ENCODE results near the gene ZCCHC7. TPM values are rescaled to one million over a fixed set of nuclear protein-coding genes. Genes with fewer than 3 reads are reported as not detected.

ZCCHC7 gene
- total and polyA plus RNA-seq, 2 of the 8 experiments (the other 6 are each of a cell fraction or from before 2014, with no cell fraction given): 12.2 to 27.5 TPM

GRCh38 chr9:37128051-37128450, 7.7 kb downstream of the ZCCHC7 start:
- no peak overlapping the region for H4K91ac ChIP-seq (replicated peaks; ENCODE audit: insufficient read length, low read length)
- no peak overlapping the region for H3K14ac ChIP-seq (ENCODE audit: insufficient read length)
- H3K4me3 ChIP-seq (ENCODE audit: extremely low read depth in 1 of 4, insufficient read depth in 2 of 4, low read depth in 3 of 4, low read length in 4 of 4): no peak overlapping the region
- H3K9me3 ChIP-seq (ENCODE audit: insufficient read depth in 2 of 2, low read depth in 1 of 2, low read length in 1 of 2): no peaks in the 10 kb centered on the region
- H3K9ac ChIP-seq (replicated peaks in 1 of 4; ENCODE audit: extremely low read depth in 1 of 4, low read depth in 3 of 4, low read length in 3 of 4): no peak overlapping the region
- peaks cover 9% of the 10 kb centered on the region; the same call in 1 of the 2 replicates for H3K79me1 ChIP-seq (ENCODE audit: low read depth, low read length)
- FAIRE-seq (no peak), DNase-seq (ENCODE audit: low read depth in 1 of 2, low spot score in 2 of 2) (no peak)
- no peak overlapping the region for H2BK20ac ChIP-seq (ENCODE audit: low read length)
- no peaks in the 10 kb centered on the region for H3K4me1 ChIP-seq (replicated peaks in 1 of 4; ENCODE audit: control insufficient read depth in 3 of 4, insufficient read depth in 4 of 4, low read length in 3 of 4)
- TF ChIP-seq TAF1 (IDR thresholded peaks at IDR 0.05; ENCODE audit: low read depth, low read length) (no peak), NRF1 (IDR thresholded peaks at IDR 0.05; ENCODE audit: low read depth, low read length) (no peak), POLR2AphosphoS5 (IDR thresholded peaks at IDR 0.05; ENCODE audit: low read depth, low read length) (no peak), RAD21 (IDR thresholded peaks at IDR 0.05 in 1 of 2, conservative IDR thresholded peaks at IDR 0.05 in 1 of 2; ENCODE audit: low read depth in 2 of 2, low read length in 2 of 2) (no peak)
- peaks cover 0 to 3% of the 10 kb centered on the region in 2 experiments for H4K20me1 ChIP-seq (replicated peaks in 1 of 2; ENCODE audit: control insufficient read depth in 1 of 2, insufficient read depth in 2 of 2, low read length in 2 of 2)
- no peak overlapping the region for H3K27ac ChIP-seq (ENCODE audit: low read depth, low read length)
- no peak overlapping the region for H2AFZ ChIP-seq (ENCODE audit: low read length)
- H3K23me2 ChIP-seq (ENCODE audit: low read depth, low read length): no peaks in the 10 kb centered on the region
- H3K18ac ChIP-seq (ENCODE audit: extremely low read depth, low read length): no peak overlapping the region
- H3K27me3 ChIP-seq (replicated peaks in 1 of 4; ENCODE audit: control insufficient read depth in 3 of 4, extremely low read depth in 1 of 4, insufficient read depth in 3 of 4, low read length in 3 of 4): no peaks in the 10 kb centered on the region
- H2AK5ac ChIP-seq (ENCODE audit: low read depth, low read length): no peak overlapping the region
- WGBS, 2 experiments (ENCODE audit: extremely low coverage in 1 of 2, insufficient coverage in 1 of 2, insufficient read length in 1 of 2, insufficient replicate concordance in 2 of 2, low coverage in 1 of 2, low lambda C conversion rate in 2 of 2, missing lambda C conversion rate in 1 of 2): 88% methylated on average over 3 of the region's 3 CpGs; no CpG with 5 or more reads in 1 of the 2 experiments
- no peak overlapping the region for H3K56ac ChIP-seq (replicated peaks; ENCODE audit: insufficient read length, low read depth, low read length)
- H4K8ac ChIP-seq (ENCODE audit: extremely low read depth, insufficient read depth, low read length): no peak overlapping the region
- H2BK15ac ChIP-seq (ENCODE audit: low read length): no peak overlapping the region
- POLR2A ChIA-PET (ENCODE audit: partially characterized antibody): no interaction called here
- CTCF ChIA-PET (ENCODE audit: partially characterized antibody): no interaction called here
- H2BK12ac ChIP-seq (ENCODE audit: low read depth, low read length): no peak overlapping the region
- peaks cover 2 to 26% (median 10%) of the 10 kb centered on the region in 4 experiments; a peak in 7 of 8 replicates for H3K36me3 ChIP-seq (ENCODE audit: control insufficient read depth in 2 of 4, insufficient read depth in 4 of 4, low read length in 3 of 4)
- H2BK120ac ChIP-seq (replicated peaks; ENCODE audit: low read depth, low read length): no peak overlapping the region
- H3K4me2 ChIP-seq (ENCODE audit: insufficient read depth in 1 of 2, low read depth in 2 of 2, low read length in 2 of 2): no peak overlapping the region
- H2BK5ac ChIP-seq (ENCODE audit: low read depth, low read length): no peak overlapping the region
- H3K4ac ChIP-seq (replicated peaks; ENCODE audit: insufficient read length, low read depth, low read length): no peak overlapping the region
- H4K5ac ChIP-seq (ENCODE audit: insufficient read length, low read depth, low read length): no peak overlapping the region
- H3K79me2 ChIP-seq (ENCODE audit: control insufficient read depth in 1 of 2, insufficient read depth in 2 of 2, low read length in 2 of 2): peaks cover 4 to 45% of the 10 kb centered on the region in 2 experiments; a peak in 3 of 4 replicates
- H3K23ac ChIP-seq (ENCODE audit: insufficient read length): no peak overlapping the region
